SU-DHL-6 (cell line): ENCODE data around the gene UBE2F.

Source experiments
- EZH2phosphoT487 ChIP-seq: fragments of 200-600 bp; sonication (generic), shearing (Covaris generic); conservative IDR thresholded peaks from 2 replicates; pipeline ENCODE4 v1.6.1; 2018; ENCODE audit warnings: mild to moderate bottlenecking, antibody characterized with exemption, low read length, moderate library complexity, mixed read lengths
- TF ChIP-seq, protein P1 (sequence below): fragments of 200-600 bp; sonication (generic); IDR thresholded peaks from one replicate; pipeline ENCODE4 v1.5.1; 2017; ENCODE audit warnings: antibody characterized with exemption, mild to moderate bottlenecking, low read length, moderate library complexity; ENCODE audit not compliant: insufficient read depth, poor library complexity, severe bottlenecking

DNA sequence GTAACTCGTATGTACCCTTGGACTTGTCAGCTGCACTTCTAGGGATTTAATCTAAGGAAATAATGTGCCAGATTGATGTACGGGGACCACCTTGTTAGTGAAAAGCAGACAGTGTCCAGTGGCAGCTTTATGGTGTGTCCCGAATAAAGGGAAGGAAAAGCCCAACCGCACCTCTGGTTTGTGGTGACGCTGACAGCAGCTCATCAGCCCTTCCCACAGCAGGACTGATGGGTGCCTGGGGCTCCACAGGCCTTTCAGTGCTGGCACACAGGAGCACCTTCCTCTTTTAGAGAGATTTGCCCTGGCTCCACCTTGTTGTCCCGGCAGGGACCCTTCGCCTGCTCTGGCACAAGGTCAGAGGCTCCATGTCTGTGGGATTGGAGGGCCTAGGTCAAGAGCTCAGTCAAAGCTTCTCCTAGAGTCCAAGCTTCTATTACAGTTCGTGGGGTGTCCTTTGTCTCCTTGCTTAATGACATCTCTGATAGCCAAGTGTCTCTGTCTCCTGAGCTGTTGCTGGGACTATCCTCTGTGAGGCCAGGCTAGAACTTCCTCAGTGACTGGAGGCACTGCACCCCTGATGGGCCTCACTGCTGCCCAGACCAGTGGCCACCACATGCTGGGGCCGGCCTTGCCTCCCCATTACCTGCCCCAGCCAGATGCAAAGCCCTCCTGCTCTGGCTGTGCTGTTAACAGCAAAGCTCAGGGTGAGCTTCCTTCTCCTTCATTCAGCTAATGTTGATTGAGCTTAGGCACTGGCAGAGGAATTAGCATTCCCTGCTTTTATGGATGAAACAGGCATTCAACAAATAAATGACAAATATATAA is 61.0 kb downstream of the UBE2F start:
- TF ChIP-seq, protein P1, sequence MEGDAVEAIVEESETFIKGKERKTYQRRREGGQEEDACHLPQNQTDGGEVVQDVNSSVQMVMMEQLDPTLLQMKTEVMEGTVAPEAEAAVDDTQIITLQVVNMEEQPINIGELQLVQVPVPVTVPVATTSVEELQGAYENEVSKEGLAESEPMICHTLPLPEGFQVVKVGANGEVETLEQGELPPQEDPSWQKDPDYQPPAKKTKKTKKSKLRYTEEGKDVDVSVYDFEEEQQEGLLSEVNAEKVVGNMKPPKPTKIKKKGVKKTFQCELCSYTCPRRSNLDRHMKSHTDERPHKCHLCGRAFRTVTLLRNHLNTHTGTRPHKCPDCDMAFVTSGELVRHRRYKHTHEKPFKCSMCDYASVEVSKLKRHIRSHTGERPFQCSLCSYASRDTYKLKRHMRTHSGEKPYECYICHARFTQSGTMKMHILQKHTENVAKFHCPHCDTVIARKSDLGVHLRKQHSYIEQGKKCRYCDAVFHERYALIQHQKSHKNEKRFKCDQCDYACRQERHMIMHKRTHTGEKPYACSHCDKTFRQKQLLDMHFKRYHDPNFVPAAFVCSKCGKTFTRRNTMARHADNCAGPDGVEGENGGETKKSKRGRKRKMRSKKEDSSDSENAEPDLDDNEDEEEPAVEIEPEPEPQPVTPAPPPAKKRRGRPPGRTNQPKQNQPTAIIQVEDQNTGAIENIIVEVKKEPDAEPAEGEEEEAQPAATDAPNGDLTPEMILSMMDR: no peak
- TF ChIP-seq EZH2phosphoT487: no peak
